CD14-positive monocyte (primary cell): ENCODE measurements around the gene GNG13. TPM values are rescaled to one million over a fixed set of nuclear protein-coding genes. Genes with fewer than 3 reads are reported as not detected.

Source experiments
- DNase-seq, 3 donors: peaks; one replicate each; pipeline ENCODE4 v3.0.0-alpha.2; 2011 to 2022
- H2AFZ ChIP-seq: 2 replicates; pipeline ENCODE4 v1.6.0; 2012; ENCODE audit warnings: mild to moderate bottlenecking, low read depth, low read length, inconsistent platforms; ENCODE audit not compliant: insufficient read depth, poor library complexity, severe bottlenecking
- H3K27ac ChIP-seq, 2 donors: 1 replicate in 1 of 2; 2 replicates in 1 of 2; pipeline ENCODE4 v1.5.1; 2012 to 2013; ENCODE audit warnings: low read length in 2 of 2, control low read depth in 1 of 2, inconsistent platforms in 1 of 2, low read depth in 1 of 2, mild to moderate bottlenecking in 1 of 2
- H3K27me3 ChIP-seq, 2 donors: one replicate each; pipeline versions ENCODE4 v1.6.0 to v1.6.1; 2011 to 2013; ENCODE audit warnings: low read length in 2 of 2; ENCODE audit not compliant: control insufficient read depth in 2 of 2, insufficient read depth in 2 of 2
- H3K36me3 ChIP-seq, 2 donors: replicated peaks in 1 of 2; 1 replicate in 1 of 2; 2 replicates in 1 of 2; pipeline versions ENCODE4 v1.5.1 to v1.6.1; 2012 to 2013; ENCODE audit warnings: low read length in 2 of 2, control low read depth in 1 of 2, inconsistent platforms in 1 of 2, mild to moderate bottlenecking in 1 of 2; ENCODE audit not compliant: insufficient read depth in 2 of 2, control insufficient read depth in 1 of 2
- H3K4me1 ChIP-seq, 2 donors: 1 replicate in 1 of 2; 2 replicates in 1 of 2; pipeline versions ENCODE4 v1.5.1 to v1.6.1; 2012 to 2013; ENCODE audit warnings: low read length in 2 of 2, control low read depth in 1 of 2, inconsistent platforms in 1 of 2, mild to moderate bottlenecking in 1 of 2, moderate library complexity in 1 of 2; ENCODE audit not compliant: insufficient read depth in 2 of 2, control insufficient read depth in 1 of 2
- H3K4me2 ChIP-seq: replicated peaks from 2 replicates; pipeline ENCODE3; 2012; ENCODE audit warnings: low read length, moderate library complexity, mild to moderate bottlenecking; ENCODE audit not compliant: poor library complexity, severe bottlenecking; ENCODE audit errors: extremely low read depth
- H3K4me3 ChIP-seq, 3 experiments: fragments of 200-600 bp in 1 of 3; sonication (generic) in 1 of 3; replicated peaks in 1 of 3; 1 replicate in 2 of 3; 2 replicates in 1 of 3; pipeline ENCODE4 v1.5.1; 2011 to 2013; ENCODE audit warnings: low read length in 3 of 3, mild to moderate bottlenecking in 3 of 3, control low read depth in 2 of 3, low read depth in 2 of 3, inconsistent platforms in 1 of 3, moderate library complexity in 1 of 3
- H3K79me2 ChIP-seq: 2 replicates; pipeline ENCODE4 v1.6.0; 2012; ENCODE audit warnings: mild to moderate bottlenecking, control low read depth, inconsistent platforms, low read length, moderate library complexity; ENCODE audit not compliant: insufficient read depth
- H3K9ac ChIP-seq: 2 replicates; pipeline ENCODE4 v1.6.0; 2017; ENCODE audit warnings: low read length, mild to moderate bottlenecking; ENCODE audit not compliant: insufficient read depth, poor library complexity, severe bottlenecking
- H3K9me3 ChIP-seq, 2 donors: replicated peaks in 1 of 2; 1 replicate in 1 of 2; 2 replicates in 1 of 2; pipeline versions ENCODE4 v1.5.1 to v1.6.1; 2012 to 2013; ENCODE audit warnings: low read length in 2 of 2, control low read depth in 1 of 2; ENCODE audit not compliant: control insufficient read depth in 1 of 2, insufficient read depth in 1 of 2
- H4K20me1 ChIP-seq: 2 replicates; pipeline ENCODE4 v1.6.0; 2012; ENCODE audit warnings: mild to moderate bottlenecking, low read length, control low read depth, moderate library complexity; ENCODE audit not compliant: insufficient read depth
- H3K27ac Mint-ChIP-seq, 7 donors: one replicate each; pipeline ENCODE4 v1.8.0; 2020; ENCODE audit warnings: mild to moderate bottlenecking in 7 of 7, mixed read lengths in 7 of 7, moderate library complexity in 6 of 7, inconsistent platforms in 2 of 7
- H3K27me3 Mint-ChIP-seq, 3 donors: one replicate each; pipeline ENCODE4 v1.8.0; 2021 to 2022; ENCODE audit warnings: low read depth in 3 of 3, mild to moderate bottlenecking in 3 of 3, mixed read lengths in 3 of 3, moderate library complexity in 3 of 3, inconsistent platforms in 1 of 3
- H3K36me3 Mint-ChIP-seq, 2 donors: one replicate each; pipeline ENCODE4 v1.8.0; 2020; ENCODE audit warnings: mixed read lengths in 2 of 2, inconsistent platforms in 1 of 2, mild to moderate bottlenecking in 1 of 2
- H3K4me1 Mint-ChIP-seq: one replicate; pipeline ENCODE4 v1.8.0; 2020; ENCODE audit warnings: mild to moderate bottlenecking, mixed read lengths
- H3K4me3 Mint-ChIP-seq, 2 donors: one replicate each; pipeline ENCODE4 v1.8.0; 2020; ENCODE audit warnings: mild to moderate bottlenecking in 2 of 2, mixed read lengths in 2 of 2, moderate library complexity in 1 of 2
- H3K9me3 Mint-ChIP-seq, 7 donors: one replicate each; pipeline ENCODE4 v1.8.0; 2020 to 2022; ENCODE audit warnings: mixed read lengths in 7 of 7, mild to moderate bottlenecking in 6 of 7, moderate library complexity in 6 of 7, inconsistent platforms in 2 of 7
- WGBS: methylation state at CpG from one replicate; pipeline ENCODE4 v1.1.5; 2013; ENCODE audit warnings: missing lambda C conversion rate; ENCODE audit not compliant: insufficient coverage; 5-methylcytosine and 5-hydroxymethylcytosine counted together
- intact Hi-C, 2 donors: fragments of 100-400 bp; cut with micrococcal nuclease; formaldehyde crosslinking; loops; one replicate each; pipeline versions ENCODE4 v1.15.0 to v1.15.1; 2023
- polyA plus RNA-seq, 3 donors: library from polyadenylated mRNA; depleted of rRNA in 1 of 3; unstranded in 2 of 3; stranded (reverse) in 1 of 3; fragments of 300-500 nt in 2 of 3; fragments of >200 nt in 1 of 3; fragmentation: Illumina TruSeq in 2 of 3; gene quantifications; 1 replicate in 2 of 3; 2 replicates in 1 of 3; pipeline ENCODE4 v1.2.3, GENCODE V29; 2012 to 2021
- TF ChIP-seq, protein P1 (sequence below): fragments of 200-600 bp; IDR thresholded peaks from one replicate; pipeline ENCODE4 v1.8.0; 2022; ENCODE audit warnings: antibody characterized with exemption, mild to moderate bottlenecking

Gene GNG13
- polyA plus RNA-seq, 3 donors: not detected

DNA sequence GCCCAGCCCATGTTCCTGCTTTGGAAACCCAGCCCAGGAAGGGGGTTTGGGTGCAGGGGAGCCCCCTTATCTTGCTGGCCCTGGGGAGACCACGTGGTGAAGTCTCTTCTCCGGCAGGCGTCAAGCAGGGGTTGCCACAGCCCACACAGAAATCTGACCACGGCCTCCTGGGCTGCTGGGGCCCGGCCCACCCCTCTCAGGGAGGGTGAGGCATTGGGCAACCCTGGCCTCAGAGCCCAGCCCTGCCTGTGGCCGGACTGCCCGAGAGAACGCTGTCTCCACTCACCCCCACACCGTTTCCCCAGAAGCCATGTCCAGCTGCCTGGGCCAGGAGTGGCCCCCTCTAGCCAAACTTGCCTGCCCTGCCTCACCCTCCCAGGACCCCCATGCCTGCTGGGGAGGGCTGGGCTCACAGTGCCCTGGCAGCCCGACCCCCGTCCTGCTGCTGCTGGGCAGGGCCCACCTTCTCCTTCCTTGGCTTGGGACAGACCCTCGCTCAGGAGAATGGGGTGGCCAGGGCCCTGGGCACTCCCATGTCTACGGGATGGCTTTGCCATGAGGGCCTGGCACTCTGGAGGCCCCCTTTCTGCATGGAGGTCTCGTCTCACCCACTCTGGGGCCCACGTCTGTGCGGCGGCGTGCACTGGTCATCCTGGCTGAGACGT is 19.1 kb downstream of the GNG13 start:
- Histone ChIP-seq H3K4me3 (no peak overlapping the region), H3K4me2 (no peak overlapping the region), H3K4me1 (peaks cover 3 to 5% of the 10 kb centered on the region in 2 donors), H3K27me3 (peaks cover 0 to 9% of the 10 kb centered on the region in 2 donors), H4K20me1 (peaks cover 23% of the 10 kb centered on the region), H3K9me3 (no peaks in the 10 kb centered on the region), H3K79me2 (no peaks in the 10 kb centered on the region), H2AFZ (no peak overlapping the region), H3K9ac (no peak overlapping the region), H3K36me3 (peaks cover 6 to 8% of the 10 kb centered on the region in 2 donors), H3K27ac (no peak overlapping the region)
- Mint-ChIP-seq H3K36me3 (peaks cover 9 to 12% of the 10 kb centered on the region in 2 donors), H3K4me1 (peaks cover 1% of the 10 kb centered on the region), H3K27ac (no peak overlapping the region), H3K9me3 (peaks cover 0 to 3% (median 0%) of the 10 kb centered on the region in 7 donors), H3K27me3 (peaks cover 0 to 20% (median 10%) of the 10 kb centered on the region in 3 donors), H3K4me3 (no peak overlapping the region)
- intact Hi-C loops: no loop called here
- TF ChIP-seq, protein P1, sequence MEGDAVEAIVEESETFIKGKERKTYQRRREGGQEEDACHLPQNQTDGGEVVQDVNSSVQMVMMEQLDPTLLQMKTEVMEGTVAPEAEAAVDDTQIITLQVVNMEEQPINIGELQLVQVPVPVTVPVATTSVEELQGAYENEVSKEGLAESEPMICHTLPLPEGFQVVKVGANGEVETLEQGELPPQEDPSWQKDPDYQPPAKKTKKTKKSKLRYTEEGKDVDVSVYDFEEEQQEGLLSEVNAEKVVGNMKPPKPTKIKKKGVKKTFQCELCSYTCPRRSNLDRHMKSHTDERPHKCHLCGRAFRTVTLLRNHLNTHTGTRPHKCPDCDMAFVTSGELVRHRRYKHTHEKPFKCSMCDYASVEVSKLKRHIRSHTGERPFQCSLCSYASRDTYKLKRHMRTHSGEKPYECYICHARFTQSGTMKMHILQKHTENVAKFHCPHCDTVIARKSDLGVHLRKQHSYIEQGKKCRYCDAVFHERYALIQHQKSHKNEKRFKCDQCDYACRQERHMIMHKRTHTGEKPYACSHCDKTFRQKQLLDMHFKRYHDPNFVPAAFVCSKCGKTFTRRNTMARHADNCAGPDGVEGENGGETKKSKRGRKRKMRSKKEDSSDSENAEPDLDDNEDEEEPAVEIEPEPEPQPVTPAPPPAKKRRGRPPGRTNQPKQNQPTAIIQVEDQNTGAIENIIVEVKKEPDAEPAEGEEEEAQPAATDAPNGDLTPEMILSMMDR: no peak
- no peak for DNase-seq
- 57% methylated on average over 19 of the region's 19 CpGs for WGBS

DNA sequence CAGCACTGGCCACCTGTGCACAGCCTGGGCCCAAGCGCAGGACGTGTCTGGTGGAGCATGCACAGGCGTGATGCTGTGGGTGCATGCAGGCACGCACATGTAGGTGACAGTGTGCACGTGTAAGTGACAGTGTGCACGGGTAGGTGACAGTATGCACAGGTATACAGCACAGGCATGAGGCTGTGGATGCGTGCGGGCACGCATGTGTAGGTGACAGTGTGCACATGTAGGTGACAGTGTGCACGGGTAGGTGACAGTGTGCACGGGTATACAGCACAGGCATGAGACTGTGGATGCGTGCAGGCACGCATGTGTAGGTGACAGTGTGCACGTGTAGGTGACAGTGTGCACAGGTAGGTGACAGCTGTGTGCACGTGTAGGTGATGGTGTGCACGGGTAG is 20.2 kb downstream of the GNG13 start:
- Histone ChIP-seq H3K27ac (no peak overlapping the region), H3K36me3 (no peaks in the 10 kb centered on the region), H4K20me1 (peaks cover 11% of the 10 kb centered on the region), H3K4me2 (no peak overlapping the region), H3K4me3 (no peak overlapping the region), H3K79me2 (no peaks in the 10 kb centered on the region), H3K4me1 (no peaks in the 10 kb centered on the region), H3K9ac (no peak overlapping the region), H3K9me3 (no peaks in the 10 kb centered on the region), H3K27me3 (peaks cover 0 to 9% of the 10 kb centered on the region in 2 donors), H2AFZ (no peak overlapping the region)
- no peak for DNase-seq
- TF ChIP-seq, protein P1: no peak
- Mint-ChIP-seq H3K9me3 (peaks cover 0 to 3% (median 0%) of the 10 kb centered on the region in 7 donors), H3K27me3 (peaks cover 0 to 22% (median 10%) of the 10 kb centered on the region in 3 donors), H3K4me3 (no peak overlapping the region), H3K4me1 (no peaks in the 10 kb centered on the region), H3K36me3 (peaks cover 5 to 6% of the 10 kb centered on the region in 2 donors), H3K27ac (no peak overlapping the region)
- WGBS: 94% methylated on average over 16 of the region's 16 CpGs
- intact Hi-C loops: no loop called here
